GM19463 (cell line): Measurements from ENCODE around the gene MOB3A.

Source experiments
- ATAC-seq: cut with Tn5 transposase; IDR thresholded peaks from one replicate; pipeline ENCODE4 v1.9.1; 2021; ENCODE audit warnings: mild to moderate bottlenecking, moderate library complexity; ENCODE audit not compliant: unreplicated experiment

MOB3A gene

DNA sequence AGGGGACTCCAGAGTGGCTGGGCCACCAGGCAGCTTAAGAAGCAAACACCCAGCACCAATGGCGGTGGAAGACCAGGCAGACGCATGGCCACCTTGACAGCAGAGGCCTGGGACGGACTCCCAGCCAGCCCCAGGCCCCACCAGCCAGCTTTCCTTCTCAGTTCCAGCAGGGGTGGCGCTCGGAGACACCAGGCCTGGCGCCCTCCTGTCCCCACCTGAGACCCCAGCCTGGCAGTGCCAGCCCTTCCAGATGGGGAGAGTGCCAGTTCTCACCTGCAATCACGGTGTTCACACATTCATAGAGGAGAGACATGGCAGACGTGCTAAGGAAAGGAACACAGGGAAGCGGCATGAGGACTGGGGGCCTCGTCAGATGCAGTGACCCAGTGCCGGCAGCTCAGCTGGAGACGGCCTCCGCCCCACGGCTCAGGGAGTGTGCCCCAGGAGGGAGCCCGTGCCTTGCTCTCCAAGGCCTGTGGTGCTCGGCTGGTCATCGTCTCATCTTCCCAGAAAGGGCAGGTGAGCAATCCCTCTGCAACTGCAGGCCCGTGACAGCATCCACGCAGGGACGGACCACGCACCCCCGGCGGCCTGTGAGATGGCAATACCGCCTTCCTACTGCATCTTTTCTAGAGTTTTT is 30.9 kb upstream of the MOB3A start:
- no peak for ATAC-seq

DNA sequence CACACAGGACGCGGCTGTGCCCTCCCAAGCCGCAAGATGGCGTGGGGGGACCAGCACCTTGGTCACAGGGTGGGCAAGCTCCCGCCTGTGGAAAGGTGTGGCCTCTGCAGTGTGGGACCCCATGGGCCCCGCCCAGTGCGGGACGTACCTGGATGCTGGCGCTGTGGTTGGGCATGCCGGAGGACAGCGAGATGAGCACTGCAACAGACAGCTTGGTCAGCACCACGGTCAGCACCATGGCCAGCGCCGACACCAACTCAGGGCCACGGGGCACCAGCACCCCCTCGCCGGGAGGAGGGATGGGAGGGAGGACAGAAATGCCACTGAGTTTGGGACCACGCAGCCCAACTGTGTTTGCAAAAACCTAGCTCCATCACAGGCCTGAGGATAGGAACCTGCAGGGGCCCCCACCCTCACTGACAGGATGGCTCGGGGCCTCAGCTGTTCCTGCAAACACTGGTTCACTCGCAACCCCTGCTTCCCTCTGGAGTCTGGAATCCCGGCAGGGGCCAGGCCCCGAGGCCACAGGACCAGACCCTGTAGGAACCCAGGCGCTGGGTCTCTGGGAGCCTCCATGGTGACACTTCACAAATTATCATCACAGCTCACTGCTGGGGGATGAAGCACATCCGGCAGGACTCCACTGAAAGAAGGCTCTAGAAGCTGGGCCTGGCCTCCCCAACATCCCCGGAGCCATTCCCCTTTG is 27.7 kb upstream of the MOB3A start:
- ATAC-seq = no peak

DNA sequence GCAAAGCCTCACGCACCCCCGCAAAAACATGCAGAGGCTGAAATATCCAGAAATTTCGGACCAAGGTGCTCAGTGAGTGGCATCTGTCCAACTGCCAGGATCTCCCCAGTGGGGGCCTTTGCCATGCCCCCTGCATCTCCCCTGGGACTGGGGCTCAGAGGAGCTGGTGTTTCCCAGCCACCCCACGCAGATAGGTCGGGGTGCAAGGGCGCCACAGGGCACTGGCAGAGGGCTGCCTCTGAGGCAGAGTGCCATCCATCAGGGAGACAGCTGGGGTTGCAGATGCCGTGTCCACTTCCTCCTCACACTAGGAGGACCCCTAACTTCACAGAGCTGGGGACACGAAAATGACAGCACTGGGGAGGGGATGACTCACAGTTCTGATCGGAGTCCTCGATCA is 26.9 kb upstream of the MOB3A start:
- no peak for ATAC-seq

GRCh38 chr19:2122251-2122650 is 26.1 kb upstream of the MOB3A start:
- no peak for ATAC-seq

DNA sequence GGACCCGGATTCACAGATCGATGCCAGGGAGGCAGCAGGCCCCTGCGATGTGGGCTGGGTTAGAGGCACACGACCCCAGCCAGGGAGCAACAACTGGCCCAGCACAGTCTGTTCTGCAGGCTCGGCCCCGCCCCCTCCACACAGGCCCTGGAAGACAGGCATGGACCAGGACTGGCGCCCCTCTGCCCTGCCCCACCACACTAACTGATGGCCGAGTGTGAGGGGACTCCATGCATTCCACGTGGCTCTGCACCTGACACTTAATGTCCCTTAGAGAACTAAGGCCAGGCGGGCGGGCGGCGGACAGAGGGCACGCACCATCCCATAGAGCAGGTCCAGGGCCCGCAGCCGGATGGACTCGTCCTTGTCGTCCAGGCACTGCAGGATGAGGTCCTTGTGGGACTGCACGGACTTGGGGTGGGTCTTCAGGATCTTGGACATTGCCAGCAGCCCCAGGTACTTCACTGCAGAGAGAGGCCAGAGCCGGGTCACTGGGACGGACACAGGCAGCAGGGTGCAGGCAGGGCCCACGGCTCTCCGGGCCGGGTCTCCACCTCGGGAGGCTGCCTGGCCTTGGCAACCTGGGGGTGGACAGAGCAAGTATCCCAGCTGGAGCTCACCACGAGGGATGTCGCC is 25.4 kb upstream of the MOB3A start:
- ATAC-seq = no peak

- no peak for ATAC-seq
Observed at GRCh38 chr19:2120821-2121220, 24.7 kb upstream of the MOB3A start.

GRCh38 chr19:2119921-2120785 is 24.0 kb upstream of the MOB3A start:
- no peak for ATAC-seq

DNA sequence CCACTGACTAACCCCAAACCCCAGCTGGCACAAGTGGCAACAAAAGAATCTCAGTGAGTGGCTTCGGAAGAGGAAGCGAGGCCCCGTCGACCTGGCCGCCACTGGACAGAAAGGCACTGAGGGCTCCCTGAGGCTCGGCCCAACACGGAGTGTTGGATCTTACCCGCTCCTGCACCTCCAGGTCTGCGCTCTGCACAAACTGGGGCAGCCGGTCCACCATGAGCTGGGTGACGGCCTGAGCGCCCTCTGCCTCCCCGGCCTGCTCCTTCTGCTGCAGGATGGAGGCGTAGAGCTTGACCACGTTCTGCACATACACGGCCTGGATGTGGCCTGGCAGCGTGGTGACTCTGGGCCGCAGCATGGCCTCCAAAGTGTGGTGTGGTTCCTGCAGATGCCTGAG is 22.3 kb upstream of the MOB3A start:
- ATAC-seq = no peak

- no peak for ATAC-seq
Observed at GRCh38 chr19:2117215-2117960, 21.3 kb upstream of the MOB3A start.

DNA sequence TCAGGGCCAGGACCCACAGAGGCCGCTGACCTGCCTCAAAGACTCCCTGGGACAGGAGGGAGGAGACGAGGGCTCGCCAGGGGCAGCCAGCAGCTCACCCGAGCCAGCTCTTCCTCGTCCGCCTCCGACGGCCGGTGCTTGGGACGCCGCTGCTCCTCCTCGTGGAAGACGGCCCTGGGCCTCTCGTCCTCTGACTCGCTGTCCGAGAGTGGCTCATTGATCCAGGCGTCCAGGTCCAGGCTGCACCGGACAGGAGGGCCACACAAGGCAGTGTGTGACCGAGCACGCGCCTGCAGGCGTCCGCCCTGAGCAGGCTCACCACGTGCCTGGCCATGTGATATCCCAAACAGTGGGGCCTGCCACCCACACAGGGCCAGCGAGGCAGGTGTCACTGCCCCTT is 20.4 kb upstream of the MOB3A start:
- no peak for ATAC-seq

DNA sequence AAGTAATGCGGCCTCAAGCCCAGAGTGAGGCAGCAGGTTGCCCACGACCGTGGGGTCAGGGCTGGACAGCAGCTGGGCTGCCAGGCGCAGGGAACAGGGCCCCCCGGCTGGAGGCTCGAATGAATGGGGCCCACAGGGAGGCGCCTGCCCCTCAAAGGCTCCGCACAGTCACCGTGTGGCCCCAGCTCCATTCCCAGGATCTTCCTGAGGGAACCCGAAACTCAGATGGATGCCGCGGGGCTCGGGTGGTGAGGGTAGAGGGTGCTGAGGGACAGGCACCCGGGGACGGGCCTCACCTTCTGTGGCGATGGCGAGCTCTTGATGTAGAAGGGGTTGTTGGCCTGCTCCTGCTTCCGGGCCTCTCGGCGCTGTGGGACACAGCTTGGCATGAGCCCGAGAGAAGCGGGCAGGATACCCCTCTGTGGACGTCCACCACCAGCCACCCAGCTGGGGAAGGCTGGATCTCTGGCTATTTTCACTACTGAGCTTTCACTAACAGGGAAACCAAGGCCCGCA is 19.8 kb upstream of the MOB3A start:
- no peak for ATAC-seq

DNA sequence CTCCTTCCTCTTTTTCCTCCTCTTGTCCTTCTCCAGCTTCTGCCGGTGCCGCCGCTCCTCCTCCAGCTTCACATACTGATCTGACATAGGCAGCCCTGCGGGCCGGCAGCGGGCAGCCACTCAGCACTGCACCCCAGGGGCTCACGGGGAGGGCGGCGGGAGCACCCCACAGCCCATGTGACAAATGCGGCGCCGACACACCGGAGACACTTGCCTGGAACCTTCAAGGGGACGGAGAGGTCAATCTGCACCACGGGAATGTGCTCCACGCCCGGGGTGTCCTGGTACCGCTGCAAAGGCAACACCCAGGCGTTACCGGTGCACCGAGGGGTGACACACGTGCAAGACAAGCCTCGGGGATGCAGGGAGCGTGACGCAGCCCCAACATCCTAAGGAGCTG is 19.2 kb upstream of the MOB3A start:
- no peak for ATAC-seq

GRCh38 chr19:2114821-2115220 is 18.7 kb upstream of the MOB3A start:
- ATAC-seq = no peak

DNA sequence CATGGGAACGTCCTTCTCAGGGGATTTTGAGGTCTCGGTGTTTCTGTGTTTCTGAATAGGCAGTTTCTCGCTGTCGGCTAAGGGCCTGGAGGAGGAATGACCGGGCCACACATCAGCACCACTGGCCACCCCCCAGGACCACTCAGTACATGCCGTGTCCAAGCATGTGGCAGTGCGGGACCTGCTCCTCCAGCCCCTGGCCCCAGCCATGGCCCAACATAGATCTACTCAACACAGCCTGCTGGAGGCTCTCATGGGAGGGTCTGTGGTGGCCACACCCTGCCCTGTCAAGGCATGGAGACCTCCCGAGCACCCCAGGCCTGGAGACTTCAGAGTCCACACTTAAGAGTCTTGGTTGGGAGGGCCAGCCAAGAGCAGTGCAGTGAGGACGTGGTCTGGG is 18.1 kb upstream of the MOB3A start:
- no peak for ATAC-seq

- ATAC-seq = no peak
Observed at GRCh38 chr19:2113439-2114211, 17.5 kb upstream of the MOB3A start.

- ATAC-seq = no peak
Observed at GRCh38 chr19:2112516-2113320, 16.6 kb upstream of the MOB3A start.

DNA sequence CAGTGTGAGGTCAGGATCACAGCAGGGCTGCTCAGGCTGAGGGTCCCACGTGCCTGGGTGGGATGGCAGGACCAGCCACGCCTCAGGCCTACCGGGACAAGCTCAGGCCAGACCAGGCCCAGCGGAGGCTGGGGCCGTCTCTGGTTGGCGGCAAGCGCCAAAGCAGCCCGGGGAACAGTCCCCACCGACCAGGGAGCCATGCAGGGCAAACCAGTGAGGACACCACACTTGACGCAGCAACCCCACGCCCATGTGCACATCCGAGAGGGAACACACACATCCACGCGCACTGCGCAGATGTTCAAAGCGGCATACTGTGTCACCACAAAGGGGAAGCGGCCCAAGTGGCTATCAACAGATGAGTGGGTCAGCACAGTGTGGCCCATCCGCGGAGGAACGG is 15.8 kb upstream of the MOB3A start:
- ATAC-seq = no peak

GRCh38 chr19:2111425-2111824 is 15.3 kb upstream of the MOB3A start:
- no peak for ATAC-seq

DNA sequence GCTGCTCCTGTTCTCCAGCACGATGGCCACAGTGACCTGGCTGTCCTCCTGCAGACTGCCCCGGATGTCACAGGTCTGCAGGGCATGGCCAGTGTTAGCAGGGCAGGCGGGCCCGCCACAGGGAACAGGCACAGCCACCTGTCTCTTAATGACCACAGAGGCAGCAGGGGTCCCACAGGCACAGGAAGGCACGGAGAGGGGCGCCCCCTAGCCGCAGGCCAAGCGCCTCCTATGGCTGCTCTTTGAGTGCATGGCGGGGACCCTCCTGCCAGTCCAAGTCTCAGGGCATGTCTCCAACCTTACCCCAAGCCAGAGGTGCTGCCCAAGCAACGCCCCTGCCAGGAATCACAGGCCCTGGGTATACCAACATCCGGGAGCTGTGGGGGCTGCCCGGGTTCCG is 14.7 kb upstream of the MOB3A start:
- no peak for ATAC-seq
